GM20000 (cell line): ENCODE data around the gene LTC4S.

Experiments
- DNase-seq: peaks from one replicate; pipeline ENCODE4 v3.0.0; 2012; ENCODE audit warnings: low spot score
- TF ChIP-seq, protein P1 (sequence below): IDR thresholded peaks from 2 replicates; pipeline ENCODE4 v1.5.1; 2012; ENCODE audit warnings: mild to moderate bottlenecking, control low read depth; ENCODE audit errors: extremely low read depth, missing control alignments

Gene LTC4S

DNA sequence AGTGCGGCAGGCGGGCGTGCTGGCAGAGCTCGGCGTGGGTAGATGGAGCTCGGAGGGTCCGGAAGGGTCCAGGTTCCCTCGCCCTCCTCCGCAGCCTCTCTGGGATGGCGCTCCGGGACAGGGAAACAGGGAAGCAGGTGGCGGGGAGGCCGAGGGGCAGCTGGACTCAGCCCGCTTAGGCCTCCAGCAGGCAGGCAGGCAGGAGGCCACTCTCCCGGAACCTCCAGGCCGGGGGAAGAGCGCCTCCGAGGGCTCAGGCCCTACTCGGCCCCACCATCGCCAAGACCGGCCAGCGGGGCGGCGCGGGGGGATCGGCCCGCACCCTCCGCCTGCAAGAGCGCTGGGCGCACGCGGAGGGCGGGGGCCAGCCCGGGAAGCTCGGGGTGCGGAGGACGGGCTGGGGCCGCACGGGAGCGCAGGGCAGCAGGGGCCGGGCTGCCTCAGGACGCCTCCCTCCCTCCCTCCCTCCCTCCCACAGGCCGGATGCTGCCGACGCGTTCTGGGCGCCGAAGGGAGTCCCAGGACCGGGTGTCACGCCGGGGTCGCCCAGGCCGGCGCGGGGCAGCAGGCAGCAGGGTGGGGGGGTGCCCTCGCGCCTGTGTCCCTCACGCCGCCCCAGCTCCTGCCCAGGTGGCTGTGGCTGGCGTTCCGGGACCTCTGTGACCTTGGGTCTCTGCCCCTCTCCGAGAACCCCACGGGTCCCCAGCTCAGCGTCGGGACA, 11.9 kb downstream of the LTC4S start:
- peak; percentile 88 for DNase-seq
- TF ChIP-seq, protein P1, sequence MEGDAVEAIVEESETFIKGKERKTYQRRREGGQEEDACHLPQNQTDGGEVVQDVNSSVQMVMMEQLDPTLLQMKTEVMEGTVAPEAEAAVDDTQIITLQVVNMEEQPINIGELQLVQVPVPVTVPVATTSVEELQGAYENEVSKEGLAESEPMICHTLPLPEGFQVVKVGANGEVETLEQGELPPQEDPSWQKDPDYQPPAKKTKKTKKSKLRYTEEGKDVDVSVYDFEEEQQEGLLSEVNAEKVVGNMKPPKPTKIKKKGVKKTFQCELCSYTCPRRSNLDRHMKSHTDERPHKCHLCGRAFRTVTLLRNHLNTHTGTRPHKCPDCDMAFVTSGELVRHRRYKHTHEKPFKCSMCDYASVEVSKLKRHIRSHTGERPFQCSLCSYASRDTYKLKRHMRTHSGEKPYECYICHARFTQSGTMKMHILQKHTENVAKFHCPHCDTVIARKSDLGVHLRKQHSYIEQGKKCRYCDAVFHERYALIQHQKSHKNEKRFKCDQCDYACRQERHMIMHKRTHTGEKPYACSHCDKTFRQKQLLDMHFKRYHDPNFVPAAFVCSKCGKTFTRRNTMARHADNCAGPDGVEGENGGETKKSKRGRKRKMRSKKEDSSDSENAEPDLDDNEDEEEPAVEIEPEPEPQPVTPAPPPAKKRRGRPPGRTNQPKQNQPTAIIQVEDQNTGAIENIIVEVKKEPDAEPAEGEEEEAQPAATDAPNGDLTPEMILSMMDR = no peak

GRCh38 chr5:179806250-179807048, 12.7 kb downstream of the LTC4S start, which contains the start of gene MGAT4B:
Gene MGAT4B (minus strand): TSS chr5:179806866. CDS start chr5:179806583, 283 bp downstream.
- TF ChIP-seq, protein P1 = no peak
- DNase-seq = peak; percentile 96

GRCh38 chr5:179812135-179812825, 18.5 kb downstream of the LTC4S start:
- TF ChIP-seq, protein P1 = no peak
- no peak for DNase-seq

DNA sequence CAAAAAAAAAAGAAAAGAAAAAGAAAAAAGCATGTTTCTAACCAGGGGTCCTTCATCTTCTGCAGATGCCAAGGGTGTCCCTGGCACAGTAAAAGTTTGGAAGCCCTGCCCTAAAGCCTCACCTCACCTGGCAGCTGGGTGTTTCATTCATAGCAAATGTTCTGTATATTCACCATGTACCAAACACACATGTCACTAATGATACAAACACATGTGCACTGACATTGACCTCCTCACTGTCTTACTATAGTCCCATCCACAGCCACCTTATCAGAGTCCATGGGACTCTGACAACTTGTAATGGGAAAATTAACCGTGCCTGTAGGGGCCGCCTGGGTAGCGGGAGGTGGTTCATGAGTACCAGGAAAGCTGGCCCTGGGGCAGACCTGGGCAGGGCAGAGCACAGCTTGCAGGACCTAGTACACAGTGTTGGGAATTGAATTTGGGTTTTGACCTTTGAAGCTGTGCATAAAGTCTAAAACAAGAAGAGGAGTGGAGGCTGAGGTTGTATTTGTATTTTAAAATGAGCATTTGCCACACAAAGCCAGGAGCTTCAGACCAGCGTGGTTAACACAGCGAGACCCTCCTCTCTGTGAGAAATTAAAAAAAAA, 19.3 kb downstream of the LTC4S start:
- no peak for DNase-seq
- TF ChIP-seq, protein P1 = no peak

GRCh38 chr5:179814090-179814489, 20.3 kb downstream of the LTC4S start:
- no peak for DNase-seq
- TF ChIP-seq, protein P1 = no peak

GRCh38 chr5:179815491-179816249, 21.9 kb downstream of the LTC4S start:
- TF ChIP-seq, protein P1 = no peak
- DNase-seq = no peak
